Epithelial cell of esophagus (primary cell): ENCODE data around the gene SLC34A1.

Experiments used
- DNase-seq: peaks from one replicate; pipeline ENCODE4 v3.0.0; 2010; ENCODE audit warnings: low read depth
- H3K4me3 ChIP-seq: 2 replicates; pipeline ENCODE4 v1.5.1; 2011; ENCODE audit warnings: mild to moderate bottlenecking, low read length, control low read depth
- TF ChIP-seq, protein P1 (sequence below): IDR thresholded peaks from 2 replicates; pipeline ENCODE4 v1.5.1; 2011; ENCODE audit warnings: low read depth, mild to moderate bottlenecking, low read length, control low read depth, inconsistent platforms; ENCODE audit not compliant: insufficient read depth; ENCODE audit errors: missing control alignments

SLC34A1 gene

GRCh38 chr5:177364159-177364962, 19.9 kb upstream of the SLC34A1 start:
- no peak overlapping the region for H3K4me3 ChIP-seq
- TF ChIP-seq, protein P1, sequence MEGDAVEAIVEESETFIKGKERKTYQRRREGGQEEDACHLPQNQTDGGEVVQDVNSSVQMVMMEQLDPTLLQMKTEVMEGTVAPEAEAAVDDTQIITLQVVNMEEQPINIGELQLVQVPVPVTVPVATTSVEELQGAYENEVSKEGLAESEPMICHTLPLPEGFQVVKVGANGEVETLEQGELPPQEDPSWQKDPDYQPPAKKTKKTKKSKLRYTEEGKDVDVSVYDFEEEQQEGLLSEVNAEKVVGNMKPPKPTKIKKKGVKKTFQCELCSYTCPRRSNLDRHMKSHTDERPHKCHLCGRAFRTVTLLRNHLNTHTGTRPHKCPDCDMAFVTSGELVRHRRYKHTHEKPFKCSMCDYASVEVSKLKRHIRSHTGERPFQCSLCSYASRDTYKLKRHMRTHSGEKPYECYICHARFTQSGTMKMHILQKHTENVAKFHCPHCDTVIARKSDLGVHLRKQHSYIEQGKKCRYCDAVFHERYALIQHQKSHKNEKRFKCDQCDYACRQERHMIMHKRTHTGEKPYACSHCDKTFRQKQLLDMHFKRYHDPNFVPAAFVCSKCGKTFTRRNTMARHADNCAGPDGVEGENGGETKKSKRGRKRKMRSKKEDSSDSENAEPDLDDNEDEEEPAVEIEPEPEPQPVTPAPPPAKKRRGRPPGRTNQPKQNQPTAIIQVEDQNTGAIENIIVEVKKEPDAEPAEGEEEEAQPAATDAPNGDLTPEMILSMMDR: no peak
- DNase-seq: peak; percentile 48

GRCh38 chr5:177365845-177366527, 18.2 kb upstream of the SLC34A1 start:
- no peak overlapping the region for H3K4me3 ChIP-seq
- TF ChIP-seq, protein P1: no peak
- DNase-seq: no peak

GRCh38 chr5:177366528-177367322, 17.5 kb upstream of the SLC34A1 start:
- DNase-seq: peak; percentile 73
- TF ChIP-seq, protein P1: no peak
- peak overlapping the region; percentile 41 for H3K4me3 ChIP-seq

- DNase-seq: no peak
- TF ChIP-seq, protein P1: no peak
- peak overlapping the region; percentile 41 for H3K4me3 ChIP-seq
Measured at GRCh38 chr5:177367323-177367848, 16.8 kb upstream of the SLC34A1 start.

DNA sequence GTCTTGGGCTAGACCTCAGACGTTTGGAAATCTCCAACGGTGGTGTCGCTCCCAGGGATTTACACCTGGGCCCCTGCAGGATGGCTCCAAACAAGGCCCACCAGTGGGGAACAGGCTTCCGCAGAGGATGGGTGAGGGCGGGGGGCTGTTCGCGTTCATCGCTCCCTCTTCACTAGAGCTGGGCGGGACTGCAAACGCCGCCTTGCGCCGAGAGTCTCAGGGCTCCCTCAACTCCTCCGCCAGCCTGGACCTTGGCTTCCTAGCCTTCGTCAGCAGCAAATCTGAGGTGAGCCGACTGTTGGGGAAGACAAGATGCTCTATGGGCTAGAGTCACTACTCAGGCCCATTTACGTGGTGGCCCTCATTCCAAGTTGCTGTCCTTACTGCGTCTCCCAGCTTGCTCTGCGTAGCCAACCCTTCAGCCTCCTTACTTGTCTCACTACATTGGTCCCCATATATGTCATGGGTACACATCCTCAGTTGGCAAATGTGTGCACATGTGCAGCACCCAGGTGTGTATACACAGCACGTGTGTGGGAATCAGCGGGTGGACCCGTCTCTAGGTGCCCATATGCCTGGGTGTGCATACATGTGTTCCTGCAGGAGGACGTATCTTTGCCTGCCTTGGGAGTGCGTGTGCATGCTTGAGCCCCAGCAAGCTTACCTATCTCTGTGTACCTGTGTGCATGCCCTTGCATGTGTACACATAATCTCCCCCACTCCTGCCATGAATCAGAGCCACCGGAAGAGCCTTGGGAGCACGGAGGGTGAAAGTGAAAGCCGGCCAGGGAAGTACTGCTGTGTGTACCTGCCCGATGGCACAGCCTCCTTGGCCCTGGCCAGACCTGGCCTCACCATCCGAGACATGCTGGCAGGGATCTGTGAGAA, 16.0 kb upstream of the SLC34A1 start:
- TF ChIP-seq, protein P1: no peak
- DNase-seq: peak; percentile 57
- H3K4me3 ChIP-seq: no peak overlapping the region
